ENCODE data around the gene LRRC41. TPM values are rescaled to one million over a fixed set of nuclear protein-coding genes. Genes with fewer than 3 reads are reported as not detected.
A peak's percentile ranks its signal among the peaks of the same experiment; 100 is the strongest.
"Not testable (repeated sequence)": the region's sequence is repeated elsewhere in the genome, so short reads cannot be mapped to it uniquely, and the experiment has no call there.

LRRC41 gene
- polyA plus RNA-seq, 6 donors from 2014 or later, result 35.6 to 52.5 (median 46.0) TPM

DNA sequence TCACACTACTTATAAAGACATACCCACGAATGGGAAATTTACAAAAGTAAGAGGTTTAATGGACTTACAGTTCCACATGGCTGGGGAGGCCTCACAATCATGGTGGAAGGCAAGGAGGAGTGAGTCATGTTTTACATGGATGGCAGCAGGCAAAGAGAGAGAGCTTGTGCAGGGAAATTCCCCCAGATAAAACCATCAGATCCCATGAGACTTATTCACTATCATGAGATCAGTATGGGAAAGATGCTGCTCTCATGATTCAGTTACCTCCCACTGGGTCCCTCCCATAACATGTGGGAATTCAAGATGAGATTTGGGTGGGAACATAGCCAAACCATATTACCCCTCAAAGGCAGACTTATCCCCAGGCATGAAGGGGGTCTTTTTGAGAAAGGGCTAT is 64.6 kb downstream of the LRRC41 start:
- not testable (repeated sequence) for H3K27ac Mint-ChIP-seq; ATAC-seq (ENCODE audit: low read depth in 2 of 2); DNase-seq; H3K27me3 Mint-ChIP-seq; H3K4me1 Mint-ChIP-seq; H3K36me3 Mint-ChIP-seq; H3K4me3 Mint-ChIP-seq
- peaks cover 0 to 22% (median 13%) of the 10 kb centered on the region in 7 donors for H3K9me3 Mint-ChIP-seq

DNA sequence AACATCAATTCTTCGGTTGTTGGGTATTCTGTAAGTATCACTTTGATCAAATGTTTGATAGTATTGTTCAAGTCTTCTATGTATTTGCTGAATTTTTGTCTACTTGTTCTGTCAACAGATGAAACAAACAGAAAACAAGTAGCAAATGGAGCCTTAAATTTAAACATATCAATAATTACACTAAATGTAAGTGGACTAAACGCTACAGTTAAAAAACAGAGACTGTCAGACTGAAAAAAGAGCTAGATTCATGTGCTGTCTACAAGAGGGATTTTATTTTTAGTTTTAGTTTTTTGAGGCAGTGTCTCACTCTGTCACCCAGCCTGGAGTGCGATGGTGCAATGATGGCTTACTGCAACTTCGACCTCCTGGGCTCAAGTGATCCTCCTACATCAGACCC is 66.5 kb downstream of the LRRC41 start:
- Mint-ChIP-seq H3K9me3 (peaks cover 0 to 22% (median 13%) of the 10 kb centered on the region in 7 donors), H3K27me3 (no peaks in the 10 kb centered on the region), H3K4me1 (no peaks in the 10 kb centered on the region), H3K4me3 (peak overlapping the region in 1 of 8 donors; percentile 22), H3K27ac (no peak overlapping the region), H3K36me3 (no peaks in the 10 kb centered on the region)
- DNase-seq, result no peak
- ATAC-seq (ENCODE audit: low read depth in 2 of 2), result no peak

DNA sequence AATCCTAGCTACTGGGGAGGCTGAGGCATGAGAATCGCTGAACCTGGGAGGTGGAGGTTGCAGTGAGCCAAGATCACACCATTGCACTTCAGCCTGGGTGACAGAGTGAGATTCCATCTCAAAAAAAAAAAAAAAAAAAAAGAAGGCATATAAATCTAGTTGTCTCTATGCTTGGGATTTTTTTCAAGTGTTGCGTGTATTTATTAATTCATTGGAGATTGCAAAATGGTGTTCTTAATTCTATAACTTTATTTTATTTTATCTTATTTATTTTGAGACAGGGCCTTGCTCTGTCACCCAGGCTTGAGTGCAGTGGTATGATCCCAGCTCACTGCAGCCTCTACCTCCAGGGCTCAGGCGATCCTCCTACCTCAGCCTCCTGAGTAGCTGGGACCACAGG is 72.2 kb downstream of the LRRC41 start:
- H3K4me3 Mint-ChIP-seq; DNase-seq; H3K36me3 Mint-ChIP-seq; ATAC-seq (ENCODE audit: low read depth in 2 of 2); H3K4me1 Mint-ChIP-seq; H3K9me3 Mint-ChIP-seq; H3K27me3 Mint-ChIP-seq; H3K27ac Mint-ChIP-seq: not testable (repeated sequence)

Other genes starting within 250 kb of the LRRC41 start
- gene PIK3R3, start 171.0 kb downstream of the LRRC41 start, polyA plus RNA-seq (ENCODE audit: low read depth in 6 of 6), result under 1 TPM in 3 of 6 donors, not detected in 3; 0.11 to 0.31 (median 0.25) TPM
- not detected for gene TSPAN1, start 128.5 kb downstream of the LRRC41 start, polyA plus RNA-seq (ENCODE audit: low read depth in 6 of 6)
- not detected for gene P3R3URF, start 127.1 kb downstream of the LRRC41 start, polyA plus RNA-seq (ENCODE audit: low read depth in 6 of 6)
- gene POMGNT1, start 105.2 kb downstream of the LRRC41 start, polyA plus RNA-seq (ENCODE audit: low read depth in 6 of 6), result 10 to 100 TPM in 5 of 6 donors, 1 to 10 TPM in 1; 4.2 to 26.6 (median 20.0) TPM
- gene LURAP1, start 100.3 kb downstream of the LRRC41 start, polyA plus RNA-seq (ENCODE audit: low read depth in 6 of 6), result not detected
- 1 to 10 TPM in 1 of 6 donors, under 1 TPM in 1, not detected in 4; 0.84 to 1.4 TPM for gene RAD54L, start 55.9 kb downstream of the LRRC41 start, polyA plus RNA-seq (ENCODE audit: low read depth in 6 of 6)
- 100 to 1,000 TPM; 280 to 322 (median 304) TPM for gene UQCRH, start 82 bp upstream of the LRRC41 start, polyA plus RNA-seq (ENCODE audit: low read depth in 6 of 6)
- gene NSUN4, start 37.2 kb upstream of the LRRC41 start, polyA plus RNA-seq (ENCODE audit: low read depth in 6 of 6), result 10 to 100 TPM; 20.4 to 32.2 (median 23.6) TPM
- gene FAAH, start 90.7 kb upstream of the LRRC41 start, polyA plus RNA-seq (ENCODE audit: low read depth in 6 of 6), result 1 to 10 TPM in 1 of 6 donors, under 1 TPM in 2, not detected in 3; 0.34 to 1.4 (median 0.61) TPM
- not detected for gene DMBX1, start 186.2 kb upstream of the LRRC41 start, polyA plus RNA-seq (ENCODE audit: low read depth in 6 of 6)
- gene KNCN, start 248.0 kb upstream of the LRRC41 start, polyA plus RNA-seq (ENCODE audit: low read depth in 6 of 6), result not detected

Data from naive B cell (primary cell).